PC-3 (cell line): Measurements from ENCODE around the gene PCBP3.

Experiments
- EZH2 ChIP-seq: fragments of 300-600 bp; sonication (generic); IDR thresholded peaks from one replicate; pipeline ENCODE4 v1.6.1; 2017; ENCODE audit warnings: antibody characterized with exemption, mild to moderate bottlenecking, low read length; ENCODE audit not compliant: unreplicated experiment
- EZH2phosphoT487 ChIP-seq: fragments of 300-600 bp; sonication (generic); IDR thresholded peaks from 2 replicates; pipeline ENCODE4 v1.6.1; 2018; ENCODE audit warnings: mild to moderate bottlenecking, antibody characterized with exemption, low read length, borderline replicate concordance
- TF ChIP-seq, protein P1 (sequence below): fragments of 300-600 bp; sonication (generic); conservative IDR thresholded peaks from 2 replicates; pipeline ENCODE4 v1.5.1; 2017; ENCODE audit warnings: antibody characterized with exemption, low read depth, mild to moderate bottlenecking, low read length

- TF ChIP-seq EZH2phosphoT487 (no peak), EZH2 (no peak)
- TF ChIP-seq, protein P1, sequence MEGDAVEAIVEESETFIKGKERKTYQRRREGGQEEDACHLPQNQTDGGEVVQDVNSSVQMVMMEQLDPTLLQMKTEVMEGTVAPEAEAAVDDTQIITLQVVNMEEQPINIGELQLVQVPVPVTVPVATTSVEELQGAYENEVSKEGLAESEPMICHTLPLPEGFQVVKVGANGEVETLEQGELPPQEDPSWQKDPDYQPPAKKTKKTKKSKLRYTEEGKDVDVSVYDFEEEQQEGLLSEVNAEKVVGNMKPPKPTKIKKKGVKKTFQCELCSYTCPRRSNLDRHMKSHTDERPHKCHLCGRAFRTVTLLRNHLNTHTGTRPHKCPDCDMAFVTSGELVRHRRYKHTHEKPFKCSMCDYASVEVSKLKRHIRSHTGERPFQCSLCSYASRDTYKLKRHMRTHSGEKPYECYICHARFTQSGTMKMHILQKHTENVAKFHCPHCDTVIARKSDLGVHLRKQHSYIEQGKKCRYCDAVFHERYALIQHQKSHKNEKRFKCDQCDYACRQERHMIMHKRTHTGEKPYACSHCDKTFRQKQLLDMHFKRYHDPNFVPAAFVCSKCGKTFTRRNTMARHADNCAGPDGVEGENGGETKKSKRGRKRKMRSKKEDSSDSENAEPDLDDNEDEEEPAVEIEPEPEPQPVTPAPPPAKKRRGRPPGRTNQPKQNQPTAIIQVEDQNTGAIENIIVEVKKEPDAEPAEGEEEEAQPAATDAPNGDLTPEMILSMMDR: no peak
Observed at GRCh38 chr21:45989355-45990048, 346.0 kb downstream of the PCBP3 start.
